Measurements from ENCODE around the gene SSU72.

Gene SSU72

GRCh38 chr1:1529936-1530335 lies 44.7 kb downstream of the SSU72 start:
- TF ChIP-seq GATA3 (IDR thresholded peaks at IDR 0.05; ENCODE audit: low read depth, low read length) (no peak), GATA2 (IDR thresholded peaks at IDR 0.05; ENCODE audit: low read depth, low read length) (no peak)

- TF ChIP-seq GATA2 (IDR thresholded peaks at IDR 0.05; ENCODE audit: low read depth, low read length) (no peak), GATA3 (IDR thresholded peaks at IDR 0.05; ENCODE audit: low read depth, low read length) (no peak)
Observed at GRCh38 chr1:1529321-1529720, 45.3 kb downstream of the SSU72 start.

- TF ChIP-seq GATA3 (IDR thresholded peaks at IDR 0.05; ENCODE audit: low read depth, low read length) (no peak), GATA2 (IDR thresholded peaks at IDR 0.05; ENCODE audit: low read depth, low read length) (no peak)
Observed at GRCh38 chr1:1528301-1529267, 46.1 kb downstream of the SSU72 start.

GRCh38 chr1:1527092-1527816 lies 47.4 kb downstream of the SSU72 start:
- TF ChIP-seq GATA2 (IDR thresholded peaks at IDR 0.05; ENCODE audit: low read depth, low read length) = no peak
- TF ChIP-seq GATA3 (IDR thresholded peaks at IDR 0.05; ENCODE audit: low read depth, low read length) = no peak

- TF ChIP-seq GATA2 (IDR thresholded peaks at IDR 0.05; ENCODE audit: low read depth, low read length) = no peak
- TF ChIP-seq GATA3 (IDR thresholded peaks at IDR 0.05; ENCODE audit: low read depth, low read length) = no peak
Observed at GRCh38 chr1:1521331-1521730, 53.3 kb downstream of the SSU72 start.

GRCh38 chr1:1517973-1518620 lies 56.6 kb downstream of the SSU72 start:
- TF ChIP-seq GATA3 (IDR thresholded peaks at IDR 0.05; ENCODE audit: low read depth, low read length) (no peak), GATA2 (IDR thresholded peaks at IDR 0.05; ENCODE audit: low read depth, low read length) (no peak)

- TF ChIP-seq GATA2 (IDR thresholded peaks at IDR 0.05; ENCODE audit: low read depth, low read length) (no peak), GATA3 (IDR thresholded peaks at IDR 0.05; ENCODE audit: low read depth, low read length) (no peak)
Observed at GRCh38 chr1:1511533-1512285, 63.0 kb downstream of the SSU72 start, which contains the start of gene ATAD3A. TSS of gene ATAD3A (plus strand) at chr1:1512162. CDS start at chr1:1512269, 107 bp downstream.

- no peak for TF ChIP-seq GATA3 (IDR thresholded peaks at IDR 0.05; ENCODE audit: low read depth, low read length)
- no peak for TF ChIP-seq GATA2 (IDR thresholded peaks at IDR 0.05; ENCODE audit: low read depth, low read length)
Observed at GRCh38 chr1:1510912-1511532, 63.6 kb downstream of the SSU72 start.

GRCh38 chr1:1507305-1507704 lies 67.4 kb downstream of the SSU72 start:
- TF ChIP-seq GATA2 (IDR thresholded peaks at IDR 0.05; ENCODE audit: low read depth, low read length) (no peak), GATA3 (IDR thresholded peaks at IDR 0.05; ENCODE audit: low read depth, low read length) (no peak)

Data from SH-SY5Y (cell line).